Astrocyte of the hippocampus (primary cell): ENCODE measurements around the gene PDF.
"Not testable (repeated sequence)": the region's sequence is repeated elsewhere in the genome, so short reads cannot be mapped to it uniquely, and the experiment has no call there.

Experiments used
- DNase-seq: peaks from one replicate; pipeline ENCODE4 v3.0.0; 2011; ENCODE audit warnings: low read depth, low spot score

Gene PDF

GRCh38 chr16:69316595-69317034 lies 13.8 kb downstream of the PDF start:
- no peak for DNase-seq

- DNase-seq, result no peak
These were observed 14.7 kb downstream of the PDF start for GRCh38 chr16:69315486-69316311.

- DNase-seq, result no peak
These were observed 15.9 kb downstream of the PDF start for GRCh38 chr16:69314534-69314933.

- DNase-seq, result no peak
These were observed 16.9 kb downstream of the PDF start for GRCh38 chr16:69313469-69313868.

GRCh38 chr16:69311533-69312387 lies 18.6 kb downstream of the PDF start:
- peak; percentile 69 for DNase-seq

GRCh38 chr16:69310653-69311532 lies 19.5 kb downstream of the PDF start, which contains the start of gene VPS4A:
Gene VPS4A (plus strand): TSS chr16:69311350. CDS start chr16:69311512, 162 bp downstream.
- DNase-seq, result peak; percentile 99

- DNase-seq, result peak; percentile 58
These were observed 21.1 kb downstream of the PDF start for GRCh38 chr16:69309316-69309715.

- DNase-seq, result no peak
These were observed 22.5 kb downstream of the PDF start for GRCh38 chr16:69307856-69308255.

GRCh38 chr16:69307091-69307490 lies 23.3 kb downstream of the PDF start:
- no peak for DNase-seq

- DNase-seq, result no peak
These were observed 24.4 kb downstream of the PDF start for GRCh38 chr16:69306031-69306430.

GRCh38 chr16:69302301-69302700 lies 28.1 kb downstream of the PDF start:
- DNase-seq, result no peak

- no peak for DNase-seq
These were observed 28.5 kb downstream of the PDF start for GRCh38 chr16:69301861-69302260.

- no peak for DNase-seq
These were observed 29.2 kb downstream of the PDF start for GRCh38 chr16:69301187-69301586.

GRCh38 chr16:69298261-69298660 lies 32.1 kb downstream of the PDF start:
- DNase-seq, result no peak

GRCh38 chr16:69296771-69297170 lies 33.6 kb downstream of the PDF start:
- DNase-seq, result not testable (repeated sequence)

GRCh38 chr16:69294051-69294450 lies 36.3 kb downstream of the PDF start:
- DNase-seq, result no peak

- no peak for DNase-seq
These were observed 37.0 kb downstream of the PDF start for GRCh38 chr16:69293401-69293800.

GRCh38 chr16:69291657-69292056 lies 38.7 kb downstream of the PDF start:
- DNase-seq, result not testable (repeated sequence)

GRCh38 chr16:69286941-69287713 lies 43.3 kb downstream of the PDF start:
- peak; percentile 62 for DNase-seq

GRCh38 chr16:69285240-69285639 lies 45.1 kb downstream of the PDF start:
- no peak for DNase-seq

GRCh38 chr16:69283851-69284250 lies 46.5 kb downstream of the PDF start:
- no peak for DNase-seq
